NCI-H1048 (cell line): ENCODE measurements around the gene IL17REL.
"Not testable (repeated sequence)": the region's sequence is repeated elsewhere in the genome, so short reads cannot be mapped to it uniquely, and the experiment has no call there.

Experiments used
- DNase-seq: peaks from one replicate; lab custom pipeline; 2025; lab: John Stamatoyannopoulos, UW

Gene IL17REL

GRCh38 chr22:49989826-49990225 is 22.7 kb downstream of the IL17REL start:
- not testable (repeated sequence) for DNase-seq

DNA sequence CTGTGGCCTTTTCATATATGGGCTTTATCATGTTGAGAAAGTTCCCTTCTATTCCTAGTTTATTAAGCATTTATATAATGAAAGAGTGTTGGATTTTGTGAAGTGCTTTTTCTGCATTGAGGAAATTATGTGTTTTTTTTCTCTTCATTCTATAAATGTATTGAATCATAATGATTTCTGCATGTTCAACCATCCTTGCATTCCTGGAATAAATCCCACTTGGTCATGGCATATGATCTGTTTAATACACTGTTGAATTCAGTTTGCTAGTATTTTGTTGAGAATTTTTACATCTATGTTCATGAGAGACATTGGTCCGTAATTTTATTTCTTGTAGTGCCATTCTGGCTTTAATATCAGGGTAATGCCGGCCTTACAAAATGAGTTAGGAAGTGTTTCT is 26.2 kb downstream of the IL17REL start:
- no peak for DNase-seq

GRCh38 chr22:49983148-49984042 is 29.2 kb downstream of the IL17REL start:
- DNase-seq = no peak

DNA sequence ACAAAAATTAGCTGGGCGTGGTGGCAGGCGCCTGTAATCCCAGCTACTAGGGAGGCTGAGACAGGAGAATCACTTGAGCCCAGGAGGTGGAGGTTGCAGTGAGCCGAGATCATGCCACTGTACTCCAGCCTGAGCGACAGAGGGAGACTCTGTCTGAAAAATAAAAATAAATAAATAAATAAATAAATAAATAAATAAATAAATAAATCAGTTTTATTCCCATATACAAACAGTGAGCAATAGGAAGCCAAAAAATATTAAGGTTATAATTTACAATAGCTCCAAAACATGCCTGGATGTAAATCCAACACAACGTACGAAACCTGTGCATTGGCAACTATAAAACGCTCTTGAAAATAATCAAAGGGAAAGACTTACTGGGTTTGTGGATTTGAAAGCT is 30.8 kb downstream of the IL17REL start:
- not testable (repeated sequence) for DNase-seq

GRCh38 chr22:49979587-49980264 is 32.8 kb downstream of the IL17REL start:
- DNase-seq = no peak

DNA sequence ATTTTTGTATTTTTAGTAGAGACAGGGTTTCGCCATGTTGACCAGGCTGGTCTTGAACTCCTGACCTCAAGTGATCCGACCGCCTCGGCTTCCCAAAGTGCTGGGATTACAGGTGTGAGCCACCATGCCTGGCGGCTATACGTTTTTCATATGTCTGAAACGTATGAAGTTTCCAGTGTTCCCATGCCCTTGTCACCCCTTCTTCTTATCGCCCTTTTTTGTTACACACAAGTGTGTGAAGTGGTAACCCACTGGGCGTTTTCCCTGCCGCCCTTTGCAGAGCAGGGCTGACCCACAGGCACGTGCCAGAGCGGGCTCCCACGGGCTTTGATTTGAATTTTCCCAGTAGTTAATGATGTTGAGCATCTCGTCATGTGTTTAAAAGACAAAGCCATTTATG is 35.0 kb downstream of the IL17REL start:
- DNase-seq = no peak

DNA sequence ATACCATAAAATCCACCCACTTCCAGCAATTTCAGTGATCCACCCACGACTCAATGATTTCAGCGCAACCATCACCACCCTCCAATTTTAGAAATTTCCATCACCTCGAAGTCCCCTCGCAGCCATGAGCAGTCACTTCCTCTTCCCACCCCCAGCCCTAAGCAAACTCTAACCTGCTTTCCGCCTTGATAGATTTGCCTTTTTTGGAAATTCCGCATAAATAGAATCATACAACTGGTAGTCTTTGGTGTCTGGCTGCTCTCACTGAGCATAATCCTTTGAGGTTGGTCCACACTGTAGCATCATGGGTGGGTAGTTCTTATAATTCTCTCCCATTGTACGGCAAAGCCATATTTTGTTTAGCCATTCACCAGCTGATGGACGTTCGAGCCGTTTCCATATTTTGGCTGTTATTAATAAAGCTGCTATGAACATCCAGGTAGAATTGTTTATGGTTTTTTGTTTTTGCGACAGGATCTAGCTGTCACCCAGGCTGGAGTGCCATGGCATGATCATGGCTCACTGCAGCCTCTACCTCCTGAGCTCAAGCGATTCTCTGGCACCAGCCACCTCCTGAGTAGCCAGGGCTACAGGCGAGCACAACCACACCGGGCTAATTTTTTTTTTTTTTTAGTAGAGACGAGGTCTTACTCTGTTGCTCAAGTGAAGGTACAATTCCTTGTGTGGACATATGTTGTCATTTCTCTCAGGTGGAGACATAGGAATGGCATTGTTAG is 36.0 kb downstream of the IL17REL start:
- no peak for DNase-seq

- DNase-seq = no peak
Measured at GRCh38 chr22:49975543-49976389, 36.8 kb downstream of the IL17REL start.

- no peak for DNase-seq
Measured at GRCh38 chr22:49973018-49973961, 39.3 kb downstream of the IL17REL start.

DNA sequence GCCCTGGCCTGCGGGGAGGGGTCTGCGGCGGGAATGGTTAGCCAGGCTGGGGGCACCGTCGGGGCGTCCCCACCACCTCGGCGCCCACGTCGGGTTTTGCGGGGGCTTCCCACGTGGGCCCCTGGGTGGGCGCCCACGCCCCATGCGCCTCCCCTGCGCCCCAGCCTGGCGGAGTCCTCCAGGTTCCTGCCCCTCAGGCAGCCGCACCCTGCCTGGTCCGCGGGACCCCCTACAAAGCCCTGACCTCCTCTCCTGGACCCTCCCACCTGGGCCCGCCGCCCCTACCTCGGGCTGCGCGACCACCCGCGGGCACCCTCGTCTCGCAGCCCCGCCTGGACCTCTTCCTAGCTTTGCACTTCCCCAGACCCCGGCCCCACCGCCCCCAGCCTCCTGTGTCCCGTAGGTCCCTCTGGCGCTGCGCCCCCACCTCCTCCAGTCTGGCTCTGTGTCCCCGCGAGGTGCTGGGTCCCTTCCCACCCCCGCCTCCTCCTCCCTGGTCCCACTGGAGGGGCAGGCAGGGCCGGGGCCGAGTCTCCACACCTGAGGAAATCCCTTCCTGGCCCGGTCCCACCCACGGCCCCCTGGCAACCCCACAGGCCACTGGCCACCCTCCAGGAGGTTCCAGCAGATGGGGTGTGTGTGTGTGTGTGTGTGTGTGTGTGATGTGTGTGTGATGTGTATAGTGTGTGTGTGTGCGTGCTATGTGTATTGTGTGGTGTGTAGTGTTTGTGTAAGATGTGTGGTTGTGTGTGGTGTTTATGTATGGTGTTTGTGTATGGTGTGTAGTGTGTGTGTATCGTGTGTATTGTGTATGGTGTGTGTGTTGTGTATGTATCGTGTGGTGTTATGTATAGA is 40.2 kb downstream of the IL17REL start:
- DNase-seq = no peak

DNA sequence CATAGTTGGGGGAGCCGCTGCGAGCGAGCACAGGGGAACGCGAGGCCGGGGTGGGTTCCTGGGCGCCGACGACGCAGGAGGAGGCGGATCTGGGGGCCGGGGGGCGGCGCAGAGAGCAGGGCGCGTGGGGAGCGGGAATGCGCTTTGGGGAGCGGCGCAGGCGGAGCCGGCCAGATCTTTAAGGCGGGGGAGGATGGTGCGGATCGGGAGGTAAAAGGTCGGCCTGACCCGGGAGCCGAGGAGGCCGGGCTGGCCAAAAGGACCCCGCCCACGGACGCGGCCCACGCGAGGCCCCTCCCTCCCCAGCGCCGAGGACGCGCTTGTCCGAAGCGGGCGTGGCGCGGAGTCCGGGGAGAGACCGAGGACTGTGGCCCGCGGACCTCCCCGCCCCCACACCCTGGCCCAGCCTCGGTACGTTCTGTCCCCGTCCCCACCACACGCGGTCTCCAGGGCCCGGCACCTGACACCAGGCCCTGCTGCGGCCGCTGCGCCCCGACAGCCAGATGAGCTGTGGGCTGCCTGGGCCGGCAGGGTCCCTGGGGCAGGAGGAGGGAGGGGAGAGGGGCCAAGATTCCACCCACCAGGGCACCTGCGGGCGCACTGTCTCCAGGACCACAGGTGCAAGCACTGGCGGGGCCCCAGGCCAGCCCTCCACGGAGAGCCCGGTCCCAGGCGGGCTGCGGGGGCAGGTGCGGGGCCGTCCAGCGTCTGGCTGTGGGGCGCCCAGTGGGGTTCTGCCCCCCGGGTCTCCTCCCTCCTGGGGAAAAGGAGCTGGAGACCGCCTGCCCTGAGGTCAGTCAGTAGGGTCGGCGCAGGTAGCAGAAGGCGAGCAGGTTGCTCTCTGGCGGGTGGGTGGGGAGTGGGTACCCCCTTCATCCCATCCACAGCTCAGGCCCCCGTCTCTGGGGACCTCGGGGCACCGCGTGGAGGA is 41.1 kb downstream of the IL17REL start:
- DNase-seq = no peak

GRCh38 chr22:49970528-49971231 is 41.9 kb downstream of the IL17REL start:
- peak; percentile 69 for DNase-seq

DNA sequence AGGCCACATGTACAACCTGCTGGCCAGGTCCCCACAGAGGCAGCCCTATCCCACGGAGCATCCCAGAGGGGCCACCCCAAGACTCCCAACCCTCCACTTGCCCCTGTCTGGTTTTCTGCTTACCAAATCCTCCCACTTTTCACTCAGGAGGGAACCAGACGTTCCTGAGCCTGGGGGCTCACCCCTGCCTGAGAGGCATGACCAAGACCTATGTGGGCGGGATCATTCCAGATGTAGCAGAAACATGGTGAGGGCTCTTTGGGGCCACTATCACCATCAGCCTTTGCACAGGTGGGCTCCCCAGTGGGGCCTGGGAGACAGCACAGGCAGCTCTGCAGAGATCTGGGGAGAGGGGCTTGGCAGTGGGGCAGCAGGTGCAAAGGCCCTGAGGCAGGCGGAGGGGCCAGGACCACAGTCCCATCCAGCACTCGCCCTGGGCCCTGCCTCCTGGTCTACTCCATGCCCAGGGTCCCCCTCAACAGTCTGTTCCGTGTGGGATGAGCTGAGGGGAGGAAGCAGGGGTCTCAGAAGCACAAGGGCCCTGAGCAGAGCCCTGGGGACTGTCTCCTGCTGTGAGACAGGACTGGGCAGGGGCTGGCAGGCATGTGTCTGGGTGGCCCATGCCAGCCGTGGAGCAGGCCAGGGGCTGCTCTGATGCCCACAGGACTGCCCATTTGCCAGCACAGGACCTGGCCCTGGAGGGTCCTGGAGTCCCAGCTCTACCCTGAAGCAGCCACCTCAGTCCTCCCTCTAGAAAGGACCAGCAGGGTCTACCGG is 42.6 kb downstream of the IL17REL start:
- DNase-seq = no peak

DNA sequence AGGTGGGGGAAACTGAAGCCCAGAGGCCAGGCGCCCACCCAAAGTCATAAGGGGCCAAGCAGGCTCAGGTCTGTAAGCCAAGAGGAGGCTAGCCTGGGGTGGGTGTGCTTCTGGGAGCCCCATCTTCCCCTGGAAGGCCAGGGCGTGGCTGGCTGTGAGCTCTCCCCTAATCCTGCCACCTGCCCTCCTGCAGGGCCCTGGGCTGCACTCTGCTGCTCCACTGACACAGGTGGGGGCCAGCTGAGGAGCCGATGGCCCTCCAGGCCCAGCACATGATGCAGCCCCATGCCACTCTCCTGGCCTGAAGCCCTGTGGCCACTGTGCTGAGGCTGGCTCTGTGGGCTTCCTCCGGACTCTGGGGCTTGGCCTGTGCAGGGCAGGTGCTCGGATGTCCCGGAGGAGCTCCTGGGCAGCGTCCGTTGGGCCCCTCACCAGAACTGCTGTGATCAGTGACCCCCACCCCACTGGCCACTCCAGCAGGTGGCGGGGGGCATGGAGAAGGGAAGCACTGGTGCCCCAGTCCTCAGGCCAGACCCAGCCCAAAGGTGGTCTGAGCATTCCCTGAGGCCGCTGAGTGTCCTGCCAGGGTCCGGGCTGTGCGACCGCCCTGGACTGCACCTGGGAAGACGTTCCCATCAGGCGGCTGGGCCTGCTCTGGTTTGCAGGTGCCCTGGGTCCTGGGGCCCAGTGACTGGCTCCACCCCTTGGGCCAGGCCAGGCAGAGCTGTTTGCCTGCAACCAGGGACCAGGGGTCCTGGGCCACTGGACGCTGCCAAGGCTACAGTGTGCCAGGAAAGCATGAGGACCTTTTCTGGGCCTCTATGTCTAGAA is 43.5 kb downstream of the IL17REL start:
- DNase-seq = no peak

- no peak for DNase-seq
Measured at GRCh38 chr22:49968313-49968830, 44.2 kb downstream of the IL17REL start.

DNA sequence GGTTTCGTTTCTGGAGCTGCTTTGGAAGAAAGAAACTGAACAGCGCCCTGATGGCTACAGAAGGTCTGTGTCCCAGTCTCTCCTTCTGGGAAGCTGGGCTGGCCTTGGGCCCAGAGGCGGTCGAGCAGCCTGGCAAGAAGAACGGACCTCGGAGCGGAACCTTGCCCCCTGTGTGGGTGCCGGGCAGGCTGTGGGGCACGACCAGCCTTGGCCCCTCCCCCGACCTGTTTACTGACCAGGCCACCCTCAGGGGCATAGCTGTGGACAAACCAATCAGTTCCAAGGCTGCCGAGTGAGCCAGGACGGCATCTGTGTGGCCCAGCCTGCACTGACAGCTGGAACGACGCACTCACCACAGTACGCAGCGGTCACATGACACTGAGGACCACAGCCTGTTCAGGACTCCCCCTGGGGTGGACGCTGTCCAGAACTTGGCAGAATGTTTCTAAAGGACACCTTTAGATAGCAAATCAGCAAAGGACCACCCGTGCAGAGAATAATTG is 44.8 kb downstream of the IL17REL start:
- no peak for DNase-seq
